Neural progenitor cell (in vitro differentiated cells): ENCODE results near the gene TEAD1. TPM values are rescaled to one million over a fixed set of nuclear protein-coding genes. Genes with fewer than 3 reads are reported as not detected.

Experiments used
- DNase-seq: peaks from one replicate; pipeline ENCODE4 v3.0.0-alpha.2; 2016; ENCODE audit warnings: low spot score
- H2AFZ ChIP-seq: fragments of 200-600 bp; sonication (generic); replicated peaks from 2 replicates; pipeline ENCODE4 v1.6.1; 2016; ENCODE audit warnings: antibody characterized with exemption
- H3F3A ChIP-seq: fragments of 200-600 bp; sonication (generic); 2 replicates; pipeline ENCODE4 v1.6.1; 2016; ENCODE audit warnings: antibody characterized with exemption, low read depth
- H3K27ac ChIP-seq: fragments of 200-600 bp; sonication (generic); 2 replicates; pipeline ENCODE4 v1.5.1; 2016; ENCODE audit warnings: mild to moderate bottlenecking
- H3K27me3 ChIP-seq: fragments of 200-600 bp; sonication (generic); 2 replicates; pipeline ENCODE4 v1.6.1; 2016; ENCODE audit warnings: mild to moderate bottlenecking, moderate library complexity
- H3K36me3 ChIP-seq: fragments of 200-600 bp; sonication (generic); 2 replicates; pipeline ENCODE4 v1.5.1; 2016
- H3K4me1 ChIP-seq: fragments of 200-600 bp; sonication (generic); 2 replicates; pipeline ENCODE4 v1.6.1; 2016; ENCODE audit warnings: mixed run types
- H3K4me2 ChIP-seq: fragments of 200-600 bp; sonication (generic); 2 replicates; pipeline ENCODE4 v1.6.1; 2016
- H3K4me3 ChIP-seq: fragments of 200-600 bp; sonication (generic); 2 replicates; pipeline ENCODE4 v1.5.1; 2016
- H3K79me2 ChIP-seq: fragments of 200-600 bp; sonication (generic); 2 replicates; pipeline ENCODE4 v1.6.1; 2016; ENCODE audit warnings: low read depth
- H3K9ac ChIP-seq: fragments of 200-600 bp; sonication (generic); 2 replicates; pipeline ENCODE4 v1.6.1; 2016
- H3K9me3 ChIP-seq: fragments of 200-600 bp; sonication (generic); 2 replicates; pipeline ENCODE4 v1.5.1; 2016; ENCODE audit warnings: low read depth
- H4K20me1 ChIP-seq: fragments of 200-600 bp; sonication (generic); 2 replicates; pipeline ENCODE4 v1.6.1; 2016; ENCODE audit warnings: low read depth
- H3K27ac Mint-ChIP-seq: 3 replicates; pipeline ENCODE4 v1.8.0; 2021; ENCODE audit warnings: mixed read lengths
- H3K27me3 Mint-ChIP-seq: 2 replicates; pipeline ENCODE4 v1.8.0; 2022; ENCODE audit warnings: low read depth, mild to moderate bottlenecking, inconsistent platforms, moderate library complexity, mixed read lengths; ENCODE audit not compliant: insufficient read depth
- H3K36me3 Mint-ChIP-seq: 3 replicates; pipeline ENCODE4 v1.8.0; 2021; ENCODE audit warnings: mixed read lengths
- H3K4me1 Mint-ChIP-seq: 3 replicates; pipeline ENCODE4 v1.8.0; 2021; ENCODE audit warnings: mixed read lengths
- H3K4me3 Mint-ChIP-seq: 3 replicates; pipeline ENCODE4 v1.8.0; 2021; ENCODE audit warnings: mild to moderate bottlenecking, moderate library complexity, mixed read lengths
- H3K9me3 Mint-ChIP-seq: 3 replicates; pipeline ENCODE4 v1.8.0; 2020; ENCODE audit warnings: mixed read lengths
- EZH2 ChIP-seq: fragments of 200-600 bp; sonication (generic); IDR thresholded peaks from 2 replicates; pipeline ENCODE4 v1.6.1; 2017; ENCODE audit warnings: antibody characterized with exemption, mild to moderate bottlenecking, moderate library complexity
- EZH2phosphoT487 ChIP-seq: fragments of 200-600 bp; sonication (generic); IDR thresholded peaks from 2 replicates; pipeline ENCODE4 v1.6.1; 2017; ENCODE audit warnings: antibody characterized with exemption
- total RNA-seq: library from RNA; depleted of rRNA; stranded (reverse); fragments of >200 nt; gene quantifications from 2 replicates; pipeline ENCODE4 v1.2.3, GENCODE V29; 2015; ENCODE audit warnings: low replicate concordance
- TF ChIP-seq, protein P1 (sequence below): fragments of 200-600 bp; sonication (generic); IDR thresholded peaks from 2 replicates; pipeline ENCODE4 v1.5.1; 2017; ENCODE audit warnings: antibody characterized with exemption, mild to moderate bottlenecking

TEAD1 gene
- total RNA-seq, 1 donor from 2014 or later, result 98.3 TPM

DNA sequence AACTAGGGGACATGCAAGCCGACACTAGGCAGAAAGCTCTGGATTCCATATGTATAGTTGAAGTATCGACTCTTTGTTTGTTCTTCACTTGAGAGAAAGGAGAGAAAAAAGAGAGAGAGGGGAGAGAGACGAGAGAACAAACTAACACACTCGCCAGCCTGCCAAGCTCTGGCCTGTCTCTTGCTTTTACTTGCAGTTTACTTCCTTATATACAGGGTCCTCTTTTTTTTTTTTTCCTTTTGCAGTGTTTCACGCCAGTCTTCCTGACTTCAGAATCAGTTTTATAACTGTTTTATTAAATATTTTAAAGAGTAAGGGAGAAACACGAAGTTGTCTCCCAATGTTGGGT lies 19.9 kb downstream of the TEAD1 start:
- Histone ChIP-seq H3F3A (no peaks in the 10 kb centered on the region), H3K4me2 (peak overlapping the region; percentile 46), H3K9ac (no peak overlapping the region), H4K20me1 (peaks cover 100% of the 10 kb centered on the region), H3K27ac (no peak overlapping the region), H3K27me3 (no peaks in the 10 kb centered on the region), H3K9me3 (no peaks in the 10 kb centered on the region), H3K79me2 (peaks cover 100% of the 10 kb centered on the region), H3K4me1 (peaks cover 64% of the 10 kb centered on the region), H2AFZ (no peak overlapping the region), H3K36me3 (no peaks in the 10 kb centered on the region), H3K4me3 (no peak overlapping the region)
- Mint-ChIP-seq H3K9me3 (no peaks in the 10 kb centered on the region), H3K4me3 (peak overlapping the region; percentile 62), H3K4me1 (peaks cover 89% of the 10 kb centered on the region), H3K27me3 (no peaks in the 10 kb centered on the region), H3K27ac (peak overlapping the region; percentile 87), H3K36me3 (peaks cover 7% of the 10 kb centered on the region)
- DNase-seq, result no peak
- TF ChIP-seq EZH2phosphoT487 (no peak), EZH2 (no peak)
- TF ChIP-seq, protein P1, sequence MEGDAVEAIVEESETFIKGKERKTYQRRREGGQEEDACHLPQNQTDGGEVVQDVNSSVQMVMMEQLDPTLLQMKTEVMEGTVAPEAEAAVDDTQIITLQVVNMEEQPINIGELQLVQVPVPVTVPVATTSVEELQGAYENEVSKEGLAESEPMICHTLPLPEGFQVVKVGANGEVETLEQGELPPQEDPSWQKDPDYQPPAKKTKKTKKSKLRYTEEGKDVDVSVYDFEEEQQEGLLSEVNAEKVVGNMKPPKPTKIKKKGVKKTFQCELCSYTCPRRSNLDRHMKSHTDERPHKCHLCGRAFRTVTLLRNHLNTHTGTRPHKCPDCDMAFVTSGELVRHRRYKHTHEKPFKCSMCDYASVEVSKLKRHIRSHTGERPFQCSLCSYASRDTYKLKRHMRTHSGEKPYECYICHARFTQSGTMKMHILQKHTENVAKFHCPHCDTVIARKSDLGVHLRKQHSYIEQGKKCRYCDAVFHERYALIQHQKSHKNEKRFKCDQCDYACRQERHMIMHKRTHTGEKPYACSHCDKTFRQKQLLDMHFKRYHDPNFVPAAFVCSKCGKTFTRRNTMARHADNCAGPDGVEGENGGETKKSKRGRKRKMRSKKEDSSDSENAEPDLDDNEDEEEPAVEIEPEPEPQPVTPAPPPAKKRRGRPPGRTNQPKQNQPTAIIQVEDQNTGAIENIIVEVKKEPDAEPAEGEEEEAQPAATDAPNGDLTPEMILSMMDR, result no peak

- H3K4me1 ChIP-seq, result peaks cover 75% of the 10 kb centered on the region
- no peak for DNase-seq
- Mint-ChIP-seq H3K9me3 (no peaks in the 10 kb centered on the region), H3K36me3 (peaks cover 5% of the 10 kb centered on the region), H3K27me3 (no peaks in the 10 kb centered on the region), H3K4me1 (peaks cover 92% of the 10 kb centered on the region), H3K4me3 (peak overlapping the region; percentile 6), H3K27ac (peak overlapping the region; percentile 72)
- no peak overlapping the region for H3K27ac ChIP-seq
- H3K79me2 ChIP-seq, result peaks cover 100% of the 10 kb centered on the region
- H2AFZ ChIP-seq, result no peak overlapping the region
- H3K9me3 ChIP-seq, result no peaks in the 10 kb centered on the region
- no peak overlapping the region for H3K4me3 ChIP-seq
- H3K36me3 ChIP-seq, result no peaks in the 10 kb centered on the region
- H3K9ac ChIP-seq, result no peak overlapping the region
- TF ChIP-seq, protein P1, result no peak
- TF ChIP-seq EZH2phosphoT487 (no peak), EZH2 (no peak)
- peak overlapping the region; percentile 46 for H3K4me2 ChIP-seq
- H3F3A ChIP-seq, result no peaks in the 10 kb centered on the region
- no peaks in the 10 kb centered on the region for H3K27me3 ChIP-seq
- peaks cover 100% of the 10 kb centered on the region for H4K20me1 ChIP-seq
Measured at GRCh38 chr11:12695221-12695794, 21.1 kb downstream of the TEAD1 start.

- H3K4me3 ChIP-seq, result no peak overlapping the region
- no peak overlapping the region for H2AFZ ChIP-seq
- peaks cover 100% of the 10 kb centered on the region for H4K20me1 ChIP-seq
- no peaks in the 10 kb centered on the region for H3K9me3 ChIP-seq
- H3K27me3 Mint-ChIP-seq, result no peaks in the 10 kb centered on the region
- TF ChIP-seq EZH2phosphoT487, result no peak
- TF ChIP-seq, protein P1, result no peak
- TF ChIP-seq EZH2, result no peak
- no peaks in the 10 kb centered on the region for H3F3A ChIP-seq
- H3K79me2 ChIP-seq, result peaks cover 100% of the 10 kb centered on the region
- H3K9me3 Mint-ChIP-seq, result no peaks in the 10 kb centered on the region
- no peak overlapping the region for H3K27ac ChIP-seq
- peak overlapping the region; percentile 22 for H3K27ac Mint-ChIP-seq
- peaks cover 91% of the 10 kb centered on the region for H3K4me1 Mint-ChIP-seq
- H3K36me3 Mint-ChIP-seq, result peaks cover 3% of the 10 kb centered on the region
- H3K9ac ChIP-seq, result no peak overlapping the region
- H3K4me2 ChIP-seq, result peak overlapping the region; percentile 12
- no peak for DNase-seq
- no peak overlapping the region for H3K4me3 Mint-ChIP-seq
- no peaks in the 10 kb centered on the region for H3K36me3 ChIP-seq
- peaks cover 79% of the 10 kb centered on the region for H3K4me1 ChIP-seq
- H3K27me3 ChIP-seq, result no peaks in the 10 kb centered on the region
Measured at GRCh38 chr11:12695873-12696272, 21.7 kb downstream of the TEAD1 start.
